Activated CD8-positive, alpha-beta memory T cell treated with anti-CD3 and anti-CD28 coated beads, Interleukin-2, amount 50 U/mL, for 4 hours (primary cell): ENCODE data around the gene GRIP1.

Source experiments
- DNase-seq: peaks from one replicate; pipeline ENCODE4 v3.0.0-alpha.2; 2020

The GRIP1 gene

GRCh38 chr12:66688846-66689439 is 10.1 kb upstream of the GRIP1 start:
- peak; percentile 28 for DNase-seq

- DNase-seq: no peak
Observed at GRCh38 chr12:66684222-66684621, 5.3 kb upstream of the GRIP1 start.

GRCh38 chr12:66683822-66684221 is 4.9 kb upstream of the GRIP1 start:
- DNase-seq: no peak

GRCh38 chr12:66683073-66683472 is 4.2 kb upstream of the GRIP1 start:
- DNase-seq: no peak

- DNase-seq: no peak
Observed at GRCh38 chr12:66679461-66680084, 697 bp upstream of the GRIP1 start.

- DNase-seq: no peak
Observed at GRCh38 chr12:66676241-66676640, 2.6 kb downstream of the GRIP1 start.

GRCh38 chr12:66674495-66675122 is 4.3 kb downstream of the GRIP1 start:
- no peak for DNase-seq

- no peak for DNase-seq
Observed at GRCh38 chr12:66669541-66669940, 9.3 kb downstream of the GRIP1 start.

- no peak for DNase-seq
Observed at GRCh38 chr12:66668311-66668710, 10.6 kb downstream of the GRIP1 start.

- DNase-seq: no peak
Observed at GRCh38 chr12:66667906-66668305, 11.0 kb downstream of the GRIP1 start.

- no peak for DNase-seq
Observed at GRCh38 chr12:66666481-66666880, 12.4 kb downstream of the GRIP1 start.

- no peak for DNase-seq
Observed at GRCh38 chr12:66665435-66665985, 13.4 kb downstream of the GRIP1 start.

GRCh38 chr12:66664076-66664475 is 14.8 kb downstream of the GRIP1 start:
- DNase-seq: no peak

- no peak for DNase-seq
Observed at GRCh38 chr12:66663611-66664010, 15.3 kb downstream of the GRIP1 start.

- DNase-seq: no peak
Observed at GRCh38 chr12:66662729-66663128, 16.1 kb downstream of the GRIP1 start.

GRCh38 chr12:66662179-66662578 is 16.7 kb downstream of the GRIP1 start:
- DNase-seq: no peak

- no peak for DNase-seq
Observed at GRCh38 chr12:66661357-66661756, 17.5 kb downstream of the GRIP1 start.

GRCh38 chr12:66653796-66654195 is 25.1 kb downstream of the GRIP1 start:
- DNase-seq: no peak

GRCh38 chr12:66648033-66648735 is 30.7 kb downstream of the GRIP1 start:
- DNase-seq: no peak

- no peak for DNase-seq
Observed at GRCh38 chr12:66647034-66647691, 31.7 kb downstream of the GRIP1 start.

GRCh38 chr12:66644151-66644550 is 34.7 kb downstream of the GRIP1 start:
- no peak for DNase-seq

- no peak for DNase-seq
Observed at GRCh38 chr12:66640691-66641460, 38.0 kb downstream of the GRIP1 start.
